Measurements from ENCODE around the gene FRMD4B. TPM values are rescaled to one million over a fixed set of nuclear protein-coding genes. Genes with fewer than 3 reads are reported as not detected.

Gene FRMD4B
- total RNA-seq, 2 donors from 2014 or later = 57.5 to 86.1 TPM

- no peak for TF ChIP-seq CTCF (IDR thresholded peaks at IDR 0.05)
- Histone ChIP-seq H3K4me1 (ENCODE audit: control insufficient read depth in 1 of 2, low read depth in 2 of 2) (peaks cover 0 to 4% of the 10 kb centered on the region in 2 donors), H3K36me3 (no peaks in the 10 kb centered on the region), H3K9me3 (no peaks in the 10 kb centered on the region), H3K27ac (no peak overlapping the region), H3K4me3 (no peak overlapping the region), H3K27me3 (replicated peaks; ENCODE audit: insufficient read depth) (no peaks in the 10 kb centered on the region)
- no peak for DNase-seq (ENCODE audit: low spot score)
- ATAC-seq (ENCODE audit: insufficient number of reproducible peaks, low FRiP score, low read depth) = no peak
Measured at GRCh38 chr3:69244039-69244438, 141.8 kb downstream of the FRMD4B start.

GRCh38 chr3:69241769-69242168, 144.1 kb downstream of the FRMD4B start:
- no peak for TF ChIP-seq CTCF (IDR thresholded peaks at IDR 0.05)
- no peaks in the 10 kb centered on the region for H3K36me3 ChIP-seq
- H3K4me1 ChIP-seq (ENCODE audit: control insufficient read depth in 1 of 2, low read depth in 2 of 2) = peaks cover 2 to 12% of the 10 kb centered on the region in 2 donors
- H3K9me3 ChIP-seq = no peaks in the 10 kb centered on the region
- H3K4me3 ChIP-seq = no peak overlapping the region
- no peak overlapping the region for H3K27ac ChIP-seq
- no peak for ATAC-seq (ENCODE audit: insufficient number of reproducible peaks, low FRiP score, low read depth)
- H3K27me3 ChIP-seq (replicated peaks; ENCODE audit: insufficient read depth) = no peaks in the 10 kb centered on the region
- DNase-seq (ENCODE audit: low spot score) = no peak

DNA sequence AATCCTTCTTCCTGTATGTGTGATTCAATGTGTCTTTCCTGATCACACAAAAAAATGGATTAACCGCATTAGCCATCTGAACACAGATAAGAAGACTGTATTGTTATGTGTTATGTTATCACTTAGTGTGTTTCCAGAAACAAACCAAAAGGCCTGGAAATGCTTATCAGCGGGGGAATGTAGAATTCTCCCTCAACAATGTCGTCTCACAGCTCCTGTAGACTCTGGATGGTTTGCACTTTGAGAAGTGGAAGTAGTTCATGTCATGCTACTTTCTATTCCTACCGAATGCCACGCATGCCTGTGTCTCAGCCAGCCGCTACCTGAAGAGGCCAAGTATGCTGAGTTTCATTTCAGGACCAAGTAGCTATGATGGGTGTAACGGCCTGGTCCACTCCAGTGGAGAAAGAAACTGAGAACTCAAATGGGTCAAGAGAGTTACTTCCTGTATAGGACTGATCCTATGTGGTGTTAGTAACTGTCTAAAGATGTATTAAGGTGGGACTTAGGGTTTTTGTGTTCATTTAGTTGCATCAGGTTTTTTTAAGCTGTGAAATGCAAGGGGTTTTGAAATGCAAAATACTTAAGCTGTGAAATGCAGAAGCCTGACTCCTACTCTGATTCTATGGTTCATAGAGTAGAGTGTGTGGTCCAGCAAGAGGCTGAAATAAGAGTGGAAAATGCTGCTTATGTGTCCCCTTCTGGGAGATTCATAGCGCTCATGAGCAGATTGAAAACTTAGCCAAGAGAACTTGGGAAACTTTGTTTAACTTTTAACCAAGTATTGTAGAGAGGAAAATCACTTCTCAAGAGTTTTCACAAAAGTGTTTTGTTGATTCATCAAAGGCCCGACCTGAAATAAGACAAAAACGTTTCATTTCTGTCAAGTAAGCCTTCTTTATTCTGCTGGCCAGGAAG, 145.0 kb downstream of the FRMD4B start:
- no peaks in the 10 kb centered on the region for H3K9me3 ChIP-seq
- no peaks in the 10 kb centered on the region for H3K36me3 ChIP-seq
- H3K27ac ChIP-seq = no peak overlapping the region
- no peak for TF ChIP-seq CTCF (IDR thresholded peaks at IDR 0.05)
- no peak overlapping the region for H3K4me3 ChIP-seq
- H3K27me3 ChIP-seq (replicated peaks; ENCODE audit: insufficient read depth) = no peaks in the 10 kb centered on the region
- H3K4me1 ChIP-seq (ENCODE audit: control insufficient read depth in 1 of 2, low read depth in 2 of 2) = peaks cover 2 to 12% of the 10 kb centered on the region in 2 donors
- DNase-seq (ENCODE audit: low spot score) (no peak), ATAC-seq (ENCODE audit: insufficient number of reproducible peaks, low FRiP score, low read depth) (no peak)

GRCh38 chr3:69239063-69239462, 146.8 kb downstream of the FRMD4B start:
- Histone ChIP-seq H3K4me1 (ENCODE audit: control insufficient read depth in 1 of 2, low read depth in 2 of 2) (peaks cover 2 to 12% of the 10 kb centered on the region in 2 donors), H3K9me3 (no peaks in the 10 kb centered on the region), H3K27me3 (replicated peaks; ENCODE audit: insufficient read depth) (no peaks in the 10 kb centered on the region), H3K27ac (no peak overlapping the region), H3K4me3 (no peak overlapping the region), H3K36me3 (no peaks in the 10 kb centered on the region)
- TF ChIP-seq CTCF (IDR thresholded peaks at IDR 0.05) = no peak
- ATAC-seq (ENCODE audit: insufficient number of reproducible peaks, low FRiP score, low read depth) (no peak), DNase-seq (ENCODE audit: low spot score) (no peak)

DNA sequence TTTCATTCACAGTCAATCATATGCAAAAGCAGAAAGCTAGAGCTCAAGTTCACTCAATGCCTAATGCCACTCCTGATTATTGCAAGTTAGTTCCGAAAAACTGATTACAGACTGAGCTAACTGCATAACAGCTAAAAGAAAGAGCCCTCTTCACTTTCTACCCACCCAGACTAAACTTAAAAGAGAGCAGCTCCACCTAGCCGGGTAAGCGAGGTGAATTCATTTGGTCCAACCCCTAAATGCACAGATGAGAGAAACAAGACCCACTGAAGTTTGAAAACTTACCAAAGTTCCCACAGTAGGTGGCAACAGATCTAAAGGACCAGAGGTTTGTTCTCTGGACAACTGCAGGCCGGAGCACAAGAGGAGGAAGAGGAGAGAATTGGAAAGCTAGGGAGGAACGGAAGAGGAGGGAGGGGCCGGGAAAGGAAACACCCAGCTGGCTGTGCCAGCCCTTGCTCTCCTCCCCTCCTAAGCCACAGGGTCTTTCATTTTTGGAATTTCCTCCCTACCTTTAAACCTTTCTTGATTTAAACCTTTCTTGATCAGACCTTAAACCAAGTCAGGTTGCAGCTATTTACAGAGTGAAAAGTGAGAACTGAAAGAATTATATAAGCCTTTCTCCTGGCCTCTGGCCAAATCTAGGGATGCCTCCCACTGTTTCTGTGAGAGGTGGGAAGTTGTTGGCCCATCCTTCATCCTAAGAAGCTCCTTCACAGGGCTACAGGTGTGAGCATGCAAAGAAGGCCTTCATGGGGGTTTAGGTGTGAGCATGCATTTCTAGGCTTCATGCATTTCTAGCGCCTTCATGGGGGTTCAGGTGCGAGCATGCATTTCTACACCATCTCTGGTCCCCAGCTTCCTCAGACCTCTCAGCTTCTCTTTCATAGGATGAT, 148.8 kb downstream of the FRMD4B start:
- no peaks in the 10 kb centered on the region for H3K36me3 ChIP-seq
- no peaks in the 10 kb centered on the region for H3K9me3 ChIP-seq
- peaks cover 2 to 9% of the 10 kb centered on the region in 2 donors for H3K4me1 ChIP-seq (ENCODE audit: control insufficient read depth in 1 of 2, low read depth in 2 of 2)
- no peaks in the 10 kb centered on the region for H3K27me3 ChIP-seq (replicated peaks; ENCODE audit: insufficient read depth)
- H3K27ac ChIP-seq = no peak overlapping the region
- DNase-seq (ENCODE audit: low spot score) = no peak
- no peak for TF ChIP-seq CTCF (IDR thresholded peaks at IDR 0.05)
- no peak overlapping the region for H3K4me3 ChIP-seq
- no peak for ATAC-seq (ENCODE audit: insufficient number of reproducible peaks, low FRiP score, low read depth)
